Erythroblast (primary cell): ENCODE measurements around the gene CREG2.
A peak's percentile ranks its signal among the peaks of the same experiment; 100 is the strongest.

Source experiments
- DNase-seq, 2 experiments: peaks; one replicate each; lab custom pipeline; 2025; lab: John Stamatoyannopoulos, UW
- GATA1 ChIP-seq: IDR thresholded peaks from 2 replicates; pipeline ENCODE4 v1.6.1; 2011; ENCODE audit warnings: low read depth, mild to moderate bottlenecking, control low read depth, low read length, moderate library complexity
- POLR2A ChIP-seq: IDR thresholded peaks from 2 replicates; pipeline ENCODE4 v1.6.1; 2011; ENCODE audit warnings: mild to moderate bottlenecking, low read length

The CREG2 gene

GRCh38 chr2:101387151-101387834 lies at the start of gene CREG2:
CREG2 (minus strand) TSS chr2:101387503; CDS start chr2:101387457, 46 bp downstream.
- peak; percentile 41 to 51 for DNase-seq
- TF ChIP-seq GATA1 (no peak), POLR2A (no peak)

GRCh38 chr2:101435001-101435862 lies 47.9 kb upstream of the CREG2 start:
- no peak for DNase-seq
- no peak for TF ChIP-seq POLR2A
- no peak for TF ChIP-seq GATA1

DNA sequence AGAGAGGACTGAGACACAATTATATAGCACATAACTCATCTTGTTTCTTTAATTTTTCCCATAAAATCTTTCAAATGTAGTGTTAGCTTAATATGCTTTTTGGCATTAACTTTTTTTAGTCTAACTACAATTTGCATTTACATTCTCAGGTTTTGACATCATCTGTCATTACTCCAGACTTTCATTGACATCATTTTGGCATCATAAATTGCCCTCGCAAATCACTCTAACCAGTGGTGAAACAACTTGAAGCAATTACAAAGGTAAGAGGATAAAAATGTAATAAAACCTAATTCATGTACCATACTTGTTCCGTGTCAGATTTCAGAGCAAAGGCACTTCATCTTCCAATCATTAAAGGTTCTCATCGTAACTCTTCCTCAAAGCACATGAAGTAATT lies 46.2 kb upstream of the CREG2 start:
- no peak for DNase-seq
- TF ChIP-seq POLR2A: no peak
- no peak for TF ChIP-seq GATA1

DNA sequence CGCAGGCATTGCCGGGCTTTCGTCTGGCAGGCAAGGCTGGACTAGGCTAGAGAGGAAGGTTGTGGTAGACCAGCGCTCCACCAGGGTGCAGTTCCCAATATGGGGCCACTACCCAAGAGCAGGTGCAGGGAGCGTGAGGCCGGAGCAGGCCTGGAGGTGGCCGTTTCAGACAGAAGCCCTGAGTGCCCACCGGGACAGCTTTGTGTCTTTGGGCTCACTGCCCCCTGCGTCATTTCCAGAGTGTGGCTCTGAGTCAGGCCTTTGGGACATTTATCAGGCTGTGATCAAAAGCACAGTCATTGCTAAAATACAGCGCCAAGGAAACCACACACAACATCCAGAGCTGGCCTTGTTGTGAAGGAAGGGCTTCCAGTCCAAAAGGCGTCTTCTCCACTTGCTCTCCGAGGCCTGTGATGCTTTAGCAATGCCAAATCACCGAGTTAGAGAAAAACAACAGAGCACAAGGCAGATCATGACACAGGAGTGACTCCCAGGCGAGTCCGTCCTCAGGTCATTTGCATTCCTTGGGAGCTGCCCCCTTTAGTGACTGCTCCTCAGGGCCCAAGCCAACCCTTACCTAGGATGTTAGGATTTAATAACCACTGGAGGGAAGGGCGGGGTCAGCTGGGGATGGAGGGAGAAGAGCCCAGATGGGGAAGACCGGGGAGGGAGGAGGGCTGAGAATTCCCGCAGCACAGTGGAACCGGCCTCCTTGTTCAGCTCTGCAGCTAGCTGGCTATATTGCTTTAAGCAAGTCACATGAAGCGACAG lies 45.3 kb upstream of the CREG2 start:
- TF ChIP-seq GATA1: no peak
- DNase-seq: peak in 1 of 2 experiments; percentile 7

- TF ChIP-seq POLR2A (no peak), GATA1 (no peak)
- no peak for DNase-seq
Observed at GRCh38 chr2:101431486-101431885, 44.2 kb upstream of the CREG2 start.

DNA sequence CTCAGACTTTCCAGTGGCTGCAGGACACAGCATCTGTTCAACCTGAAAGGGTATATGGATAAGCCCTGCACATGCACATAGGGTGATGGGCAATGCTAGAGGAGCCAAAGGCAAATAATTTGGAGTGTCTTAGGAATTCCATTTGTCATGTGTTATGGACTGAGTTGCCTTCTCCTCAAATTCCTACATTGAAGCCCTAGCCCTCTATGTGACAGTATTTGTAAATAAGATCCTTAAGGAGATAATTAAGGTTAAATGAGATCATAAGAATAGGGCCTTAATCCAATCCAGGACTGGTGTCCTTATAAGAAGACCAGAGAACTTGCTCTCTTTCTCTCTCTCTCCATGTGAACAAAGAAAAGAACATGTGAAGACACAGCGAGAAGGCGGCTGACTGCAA lies 42.9 kb upstream of the CREG2 start:
- DNase-seq: no peak
- TF ChIP-seq POLR2A (no peak), GATA1 (no peak)

DNA sequence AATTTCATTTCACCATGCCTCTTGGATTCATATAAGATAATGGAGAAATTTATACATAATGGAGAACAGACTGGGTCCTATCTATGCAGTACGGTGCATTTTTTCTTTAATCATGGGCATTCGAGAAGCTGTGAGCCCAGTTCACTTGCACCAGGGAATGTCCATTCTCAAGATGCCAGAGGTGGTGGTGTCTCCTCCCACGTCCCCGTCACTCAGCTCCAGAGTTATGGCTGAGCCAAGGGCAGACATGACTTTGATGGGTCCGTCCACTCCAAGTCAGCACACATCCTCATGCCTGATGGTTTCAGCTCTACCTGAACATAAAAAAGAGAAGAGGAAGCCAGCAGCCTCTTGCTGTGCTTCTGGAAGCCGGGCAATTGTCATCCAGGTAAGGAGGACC lies 42.1 kb upstream of the CREG2 start:
- no peak for DNase-seq
- TF ChIP-seq GATA1 (no peak), POLR2A (no peak)

GRCh38 chr2:101428422-101429176 lies 41.3 kb upstream of the CREG2 start:
- DNase-seq: no peak
- TF ChIP-seq POLR2A (no peak), GATA1 (no peak)

DNA sequence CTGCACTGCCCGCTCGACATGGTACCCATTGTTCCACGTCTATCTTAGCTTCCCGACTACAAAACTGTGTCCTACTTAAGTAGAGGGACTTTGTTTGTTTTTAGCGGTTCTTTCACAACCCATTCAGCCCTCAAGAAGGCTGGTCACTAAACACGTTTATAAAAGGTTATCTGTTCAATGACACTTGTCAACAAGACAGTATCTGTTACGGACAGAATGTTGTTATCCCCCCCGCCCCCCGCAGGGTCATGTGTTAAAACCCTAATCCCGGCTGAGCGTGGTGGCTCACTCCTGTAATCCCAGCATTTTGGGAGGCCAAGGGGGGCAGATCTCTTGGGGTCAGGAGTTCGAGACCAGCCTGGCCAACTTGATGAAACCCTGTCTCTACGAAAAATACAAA lies 40.4 kb upstream of the CREG2 start:
- TF ChIP-seq POLR2A (no peak), GATA1 (no peak)
- no peak for DNase-seq

DNA sequence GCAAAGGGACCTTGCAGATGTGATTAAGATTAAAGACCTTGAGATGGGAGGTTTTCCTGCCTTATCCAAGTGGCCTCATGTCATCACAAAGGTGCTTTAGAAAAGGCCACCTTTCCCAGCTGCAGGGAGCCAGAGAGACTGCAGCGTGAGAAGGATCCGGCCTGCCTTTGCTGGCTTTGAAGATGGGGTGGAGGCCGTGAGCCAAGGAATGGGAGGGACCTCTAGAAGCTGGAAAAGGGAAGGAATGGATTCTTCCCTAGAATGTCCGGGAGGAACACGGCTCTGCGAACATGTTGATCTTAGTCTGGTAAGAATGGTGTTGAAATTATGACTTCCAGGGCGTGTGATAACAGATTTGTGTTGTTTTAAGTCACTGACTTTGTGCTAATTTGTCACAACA lies 39.9 kb upstream of the CREG2 start:
- TF ChIP-seq GATA1: no peak
- no peak for TF ChIP-seq POLR2A
- DNase-seq: no peak

- TF ChIP-seq POLR2A (no peak), GATA1 (no peak)
- no peak for DNase-seq
Observed at GRCh38 chr2:101426822-101427221, 39.5 kb upstream of the CREG2 start.

DNA sequence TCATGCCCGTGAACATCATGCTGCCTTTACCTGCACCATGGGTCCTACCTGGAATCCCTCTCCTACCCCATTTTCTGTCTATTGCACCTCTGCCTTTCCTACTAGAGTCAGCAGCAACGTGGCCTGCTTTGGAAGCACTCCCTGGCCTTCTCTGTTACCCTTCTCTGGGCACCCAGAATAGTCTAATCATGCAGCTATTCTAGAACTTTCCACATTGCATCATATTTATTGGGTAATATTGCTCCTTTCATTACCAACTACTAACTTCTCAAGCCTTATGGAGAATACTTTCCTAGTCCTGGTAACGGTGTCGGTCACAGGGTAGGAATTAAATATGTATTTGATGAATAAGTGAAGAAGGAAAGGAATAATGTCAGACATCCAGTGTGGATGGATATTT lies 33.3 kb upstream of the CREG2 start:
- no peak for DNase-seq
- no peak for TF ChIP-seq GATA1

GRCh38 chr2:101419096-101419663 lies 31.9 kb upstream of the CREG2 start:
- TF ChIP-seq GATA1 (no peak), POLR2A (no peak)
- peak; percentile 55 to 77 for DNase-seq
